ENCODE data around the gene PIM3.
A peak's percentile ranks its signal among the peaks of the same experiment; 100 is the strongest.
"Not testable (repeated sequence)": the region's sequence is repeated elsewhere in the genome, so short reads cannot be mapped to it uniquely, and the experiment has no call there.

PIM3 gene

DNA sequence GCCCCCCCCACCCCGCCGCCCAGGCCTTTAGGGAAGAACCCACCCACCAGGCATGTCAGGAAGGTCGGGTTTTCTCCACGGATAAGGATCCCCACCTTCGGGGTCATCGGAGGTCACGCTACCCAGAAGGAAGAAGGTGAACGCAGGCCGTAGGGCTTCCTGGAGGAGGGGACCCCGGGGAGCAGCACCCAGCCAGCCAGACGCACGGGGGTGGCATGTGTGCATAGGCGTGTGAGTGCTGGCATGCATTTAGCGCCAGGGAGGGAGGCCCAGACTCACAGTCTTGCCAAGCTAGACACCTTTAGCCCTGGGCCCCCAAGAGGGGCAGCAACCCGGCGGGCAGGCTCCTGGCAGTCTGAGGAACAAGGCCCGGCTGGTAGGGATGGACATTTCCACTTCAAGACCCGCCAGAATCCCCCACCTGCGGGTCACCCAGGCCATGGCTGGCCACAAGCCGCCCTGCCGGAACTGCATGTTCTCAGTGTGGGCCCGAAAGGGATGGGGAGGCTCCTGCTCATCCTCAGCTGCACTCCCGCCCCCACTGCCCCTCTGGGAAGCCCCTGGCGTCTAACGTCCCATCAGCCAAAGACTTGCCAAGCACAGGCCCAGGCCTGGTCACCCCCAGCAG is 16.7 kb upstream of the PIM3 start:
- DNase-seq (ENCODE audit: low read depth): no peak

DNA sequence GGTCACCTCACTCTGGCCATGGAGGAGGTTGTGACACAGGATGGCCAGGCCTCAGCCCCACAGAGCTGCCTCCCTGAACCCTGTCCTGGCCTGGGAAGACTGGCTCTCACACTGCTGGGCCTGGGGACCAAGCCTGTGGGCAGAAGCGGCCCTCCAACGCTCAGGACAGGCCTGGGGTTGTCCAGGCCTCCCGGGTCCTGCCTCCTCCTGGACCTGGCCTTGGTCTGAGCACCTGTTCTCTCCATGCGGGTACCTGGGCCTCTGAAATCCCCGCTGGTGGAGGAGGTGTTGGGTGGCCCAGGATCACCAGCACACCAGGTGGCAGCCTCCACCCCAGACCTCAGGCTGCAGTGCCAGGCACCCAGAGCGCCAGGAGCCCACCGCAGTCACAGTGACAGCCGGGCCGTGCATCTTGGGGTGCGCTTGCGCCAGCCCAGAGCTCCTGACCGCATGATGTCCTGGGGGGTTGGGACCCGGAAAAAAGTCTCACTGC is 16.1 kb upstream of the PIM3 start:
- no peak for DNase-seq (ENCODE audit: low read depth)

DNA sequence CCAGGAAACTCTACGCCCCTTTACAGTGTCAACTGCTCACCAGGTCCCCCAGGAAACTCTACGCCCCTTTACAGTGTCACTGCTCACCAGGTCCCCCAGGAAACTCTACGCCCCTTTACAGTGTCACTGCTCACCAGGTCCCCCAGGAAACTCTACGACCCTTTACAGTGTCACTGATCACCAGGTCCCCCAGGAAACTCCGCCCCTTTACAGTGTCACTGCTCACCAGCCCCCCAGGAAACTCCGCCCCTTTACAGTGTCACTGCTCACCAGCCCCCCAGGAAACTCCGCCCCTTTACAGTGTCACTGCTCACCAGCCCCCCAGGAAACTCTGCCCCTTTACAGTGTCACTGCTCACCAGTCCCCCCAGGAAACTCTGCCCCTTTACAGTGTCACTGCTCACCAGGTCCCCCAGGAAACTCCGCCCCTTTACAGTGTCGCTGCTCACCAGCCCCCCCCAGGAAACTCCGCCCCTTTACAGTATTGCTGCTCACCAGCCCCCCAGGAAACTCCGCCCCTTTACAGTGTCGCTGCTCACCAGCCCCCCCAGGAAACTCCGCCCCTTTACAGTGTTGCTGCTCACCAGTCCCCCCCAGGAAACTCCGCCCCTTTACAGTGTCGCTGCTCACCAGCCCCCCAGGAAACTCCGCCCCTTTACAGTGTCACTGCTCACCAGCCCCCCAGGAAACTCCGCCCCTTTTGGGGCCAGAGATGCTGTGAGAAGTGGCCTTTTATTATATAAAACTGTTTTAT is 15.4 kb upstream of the PIM3 start:
- not testable (repeated sequence) for DNase-seq (ENCODE audit: low read depth)

DNA sequence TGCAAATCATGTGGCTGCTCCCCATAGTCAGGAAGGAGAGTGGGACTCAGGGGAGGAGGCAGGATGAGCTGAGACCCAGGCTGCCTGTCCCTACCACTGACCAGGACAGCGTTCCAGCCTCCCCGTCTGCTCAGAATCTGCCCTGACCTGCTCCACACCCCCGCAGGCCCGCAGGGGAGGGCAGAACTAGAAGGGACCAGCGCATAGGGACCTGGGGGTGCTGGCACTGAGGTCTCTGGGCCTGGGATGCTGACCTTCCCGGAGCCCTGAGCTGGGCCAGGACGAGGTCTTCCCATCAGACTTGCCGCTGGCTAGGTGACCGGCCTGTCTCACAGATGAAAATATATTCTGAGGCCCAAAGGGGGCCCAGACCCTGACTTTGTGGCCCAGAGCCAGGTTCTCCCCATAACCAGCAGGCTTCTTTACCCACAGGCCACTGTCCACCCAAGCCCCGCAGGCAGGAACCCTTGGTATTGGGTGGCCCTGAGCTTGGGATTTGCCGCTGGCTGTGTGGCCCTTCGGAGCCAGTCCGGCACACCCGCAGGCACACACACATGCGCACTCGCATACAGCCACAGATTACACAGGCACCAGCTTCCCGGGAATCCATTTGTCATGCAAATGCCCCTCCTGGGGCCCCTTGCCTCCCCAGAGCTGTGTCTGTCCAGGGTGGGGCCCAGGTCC is 13.8 kb upstream of the PIM3 start:
- DNase-seq (ENCODE audit: low read depth): no peak

DNA sequence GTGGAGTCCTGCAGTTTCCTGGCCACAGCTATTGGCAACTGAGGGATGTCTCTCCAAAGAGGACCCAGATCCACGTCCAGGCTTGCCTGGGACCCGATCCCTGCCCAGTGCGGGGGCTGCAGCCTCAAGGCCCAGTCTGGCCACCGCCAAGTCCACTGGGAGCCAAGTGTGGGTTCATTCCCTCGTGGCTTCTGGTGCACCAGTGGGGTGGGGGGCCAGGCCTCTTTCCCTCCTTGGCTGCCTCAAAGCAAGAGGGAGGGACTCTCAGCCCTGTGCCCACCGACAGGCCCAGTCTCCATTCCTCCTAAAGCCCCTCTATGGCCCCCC is 13.3 kb upstream of the PIM3 start:
- no peak for DNase-seq (ENCODE audit: low read depth)

DNA sequence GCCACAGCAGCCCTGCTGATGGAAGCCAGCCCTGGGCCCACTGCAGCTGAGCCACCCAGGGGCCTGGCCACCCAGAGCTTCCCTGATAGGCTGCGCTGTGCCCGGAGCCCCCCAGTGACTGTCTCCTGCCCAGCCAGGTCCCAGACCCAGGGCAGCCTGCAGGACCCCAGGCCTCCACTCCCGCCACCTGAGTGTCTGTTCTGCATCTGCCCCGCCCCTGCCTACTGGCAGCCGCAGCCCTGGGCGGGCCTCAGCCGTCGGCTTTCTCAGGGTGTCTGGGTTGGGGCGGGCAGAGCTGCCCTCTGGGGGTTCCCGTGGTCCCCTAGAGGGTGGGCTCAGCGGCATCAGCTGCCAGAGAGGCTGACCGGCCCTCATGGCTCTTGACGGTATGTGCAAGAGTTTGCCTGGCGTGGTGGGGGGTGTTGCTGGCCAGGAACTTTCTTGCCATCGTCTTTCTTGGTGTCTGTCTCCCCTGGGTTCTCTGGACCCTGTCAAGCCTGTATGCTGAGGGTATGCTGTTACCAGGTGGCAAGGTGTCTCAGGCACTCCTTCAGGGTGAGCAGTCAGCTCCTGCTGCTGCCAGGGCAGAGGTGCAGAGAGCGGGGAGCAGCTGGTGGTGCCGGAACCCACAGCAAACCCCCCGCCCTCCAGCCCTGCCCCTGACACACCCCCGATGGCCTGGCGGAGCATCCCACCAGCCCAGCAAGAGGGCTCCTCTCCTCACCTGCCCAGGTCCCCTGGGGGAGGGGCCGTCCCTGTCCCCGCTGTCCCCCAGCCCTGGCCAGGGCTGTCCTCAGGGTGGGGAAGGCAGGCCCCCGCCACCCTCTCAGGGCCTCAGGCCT is 12.2 kb upstream of the PIM3 start:
- no peak for DNase-seq (ENCODE audit: low read depth)

DNA sequence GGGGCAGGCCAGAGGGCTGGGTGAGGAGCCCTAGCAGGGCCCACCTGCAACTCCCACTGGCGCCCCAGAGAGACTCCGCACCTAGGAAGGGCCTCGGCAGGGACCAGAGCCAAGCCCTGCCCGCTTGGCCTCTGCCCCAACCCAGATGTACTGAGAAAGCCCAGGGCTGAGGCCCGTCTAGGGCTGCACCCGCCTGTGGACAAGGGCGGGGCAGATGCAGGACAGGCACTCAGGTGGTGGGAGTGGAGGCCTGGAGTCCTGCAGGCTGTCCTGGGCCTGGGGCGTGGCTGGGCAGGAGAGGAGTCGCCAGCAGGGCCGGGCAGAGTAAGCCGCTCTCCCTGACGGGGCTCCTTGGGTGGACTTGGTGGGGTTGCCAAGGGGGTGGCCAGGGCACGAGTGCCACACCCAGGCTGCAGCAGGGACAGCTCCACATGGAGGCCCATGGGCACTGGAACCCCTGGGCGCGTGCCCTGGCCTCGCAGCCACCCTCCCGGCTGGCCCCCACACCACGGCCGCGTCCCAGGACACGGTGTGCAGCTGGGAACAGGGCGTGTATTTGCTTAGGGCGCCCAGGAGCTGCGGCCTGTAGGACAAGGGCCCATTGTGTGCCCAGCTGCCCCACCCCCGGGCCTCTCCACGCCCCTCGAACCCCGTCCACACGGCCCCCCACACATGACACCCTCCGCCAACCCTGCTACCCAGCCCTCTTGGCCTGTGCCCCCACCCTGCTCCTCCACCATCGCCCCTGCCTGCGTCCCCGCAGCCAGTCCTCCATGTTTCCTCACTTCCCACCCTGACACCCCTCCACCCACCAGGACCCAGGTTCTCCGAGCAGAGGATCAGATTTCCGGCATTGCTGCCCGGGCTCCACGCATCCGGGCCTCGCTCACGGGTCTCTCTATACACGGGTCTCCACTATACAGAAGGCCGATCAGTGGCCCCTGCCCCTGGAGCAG is 11.3 kb upstream of the PIM3 start:
- no peak for DNase-seq (ENCODE audit: low read depth)

DNA sequence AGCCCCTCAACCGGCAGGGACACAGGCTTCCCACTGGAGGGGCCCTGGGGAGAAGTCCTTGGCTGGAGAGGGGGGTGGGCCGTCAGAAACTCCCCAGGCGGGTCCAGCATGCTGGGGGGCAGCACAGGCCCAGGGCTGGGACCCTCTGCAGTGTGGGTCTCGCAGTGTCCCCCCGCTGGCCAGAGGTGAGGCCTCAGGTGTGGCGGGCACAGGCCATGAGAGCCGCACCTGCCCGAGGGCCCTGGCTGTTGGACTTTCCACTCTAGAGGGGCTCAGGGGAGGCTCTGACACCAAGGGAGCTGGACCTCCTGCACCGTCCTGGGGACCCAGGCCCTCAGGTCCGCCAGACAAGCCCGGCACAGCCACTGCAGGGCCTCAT is 10.7 kb upstream of the PIM3 start:
- no peak for DNase-seq (ENCODE audit: low read depth)

DNA sequence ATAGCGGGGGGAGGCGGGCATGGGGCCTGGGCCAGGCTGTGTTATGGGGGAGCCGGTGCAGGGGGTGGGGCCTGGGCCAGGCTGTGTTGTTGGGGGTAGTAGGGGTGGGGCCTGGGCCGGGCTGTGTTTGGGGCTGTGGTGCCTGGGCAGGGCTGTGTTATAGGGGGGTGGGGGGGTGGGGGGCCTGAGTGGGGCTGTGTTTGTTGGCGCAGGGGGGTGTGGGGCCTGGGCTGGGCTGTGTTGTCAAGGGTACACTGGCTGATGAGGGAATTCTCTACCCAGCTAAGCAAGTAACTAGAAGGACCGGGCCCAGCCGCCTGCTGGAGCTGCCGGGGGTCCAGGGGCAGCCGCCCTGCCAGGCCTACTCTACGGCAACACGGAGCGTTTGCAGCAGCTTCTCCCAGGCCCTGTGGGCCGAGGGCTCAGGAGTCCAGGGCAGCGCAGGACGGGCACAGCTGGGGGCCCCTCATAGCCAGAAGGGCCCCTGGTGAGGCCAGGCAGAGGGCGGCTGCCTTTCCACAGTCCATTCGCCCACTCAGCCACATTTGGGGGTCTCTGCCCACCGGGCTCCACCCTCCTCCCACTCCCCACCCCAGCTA is 10.1 kb upstream of the PIM3 start:
- no peak for DNase-seq (ENCODE audit: low read depth)

DNA sequence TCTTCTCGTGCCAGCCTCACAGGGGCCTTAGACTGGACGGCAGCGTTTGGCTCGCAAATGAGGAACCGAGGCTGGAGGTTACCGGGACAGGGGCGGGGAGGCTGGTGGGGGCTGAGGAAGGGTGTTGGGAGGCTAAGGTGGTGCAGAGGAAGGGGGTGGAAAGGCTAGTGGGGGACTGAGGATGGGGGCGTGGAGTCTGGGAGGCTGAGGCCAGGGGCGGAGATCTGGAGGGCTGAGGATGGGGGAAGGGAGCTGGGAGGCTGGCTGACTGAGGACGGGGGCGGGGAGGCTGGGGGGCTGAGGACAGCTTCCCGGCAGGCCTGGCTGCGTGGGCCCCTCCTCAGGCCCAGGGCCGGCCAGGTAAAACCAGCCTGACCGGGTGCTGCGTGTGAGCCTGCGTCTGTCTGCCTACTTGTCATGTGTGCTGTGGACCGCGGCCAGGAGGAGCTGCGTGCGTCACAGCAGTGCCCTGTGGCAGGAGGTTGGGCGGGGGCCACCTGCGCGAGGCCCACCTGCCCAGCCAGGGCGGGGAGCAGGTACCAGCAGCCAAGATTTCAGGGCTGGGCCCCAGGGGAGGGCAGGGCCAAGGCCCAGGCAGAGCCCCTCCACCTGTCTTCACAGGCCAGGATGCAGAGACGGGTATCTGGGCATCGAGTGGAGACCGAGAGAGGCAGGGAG is 9.4 kb upstream of the PIM3 start:
- DNase-seq (ENCODE audit: low read depth): no peak

DNA sequence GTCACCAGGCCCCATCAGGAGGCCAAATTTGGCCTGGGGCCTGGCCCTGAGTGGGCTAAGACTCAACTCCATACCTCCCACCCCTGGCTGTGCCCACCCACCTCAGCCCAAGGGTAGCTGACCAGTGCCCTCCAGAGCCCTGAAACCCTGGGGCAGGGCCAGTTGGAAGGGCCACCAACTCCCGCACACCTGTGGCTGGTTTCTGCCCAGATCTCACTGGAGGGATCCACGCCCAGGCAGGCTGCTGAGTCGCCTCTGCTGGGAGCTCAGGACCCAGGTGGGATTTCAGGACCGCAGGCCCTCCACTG is 8.9 kb upstream of the PIM3 start:
- no peak for DNase-seq (ENCODE audit: low read depth)

DNA sequence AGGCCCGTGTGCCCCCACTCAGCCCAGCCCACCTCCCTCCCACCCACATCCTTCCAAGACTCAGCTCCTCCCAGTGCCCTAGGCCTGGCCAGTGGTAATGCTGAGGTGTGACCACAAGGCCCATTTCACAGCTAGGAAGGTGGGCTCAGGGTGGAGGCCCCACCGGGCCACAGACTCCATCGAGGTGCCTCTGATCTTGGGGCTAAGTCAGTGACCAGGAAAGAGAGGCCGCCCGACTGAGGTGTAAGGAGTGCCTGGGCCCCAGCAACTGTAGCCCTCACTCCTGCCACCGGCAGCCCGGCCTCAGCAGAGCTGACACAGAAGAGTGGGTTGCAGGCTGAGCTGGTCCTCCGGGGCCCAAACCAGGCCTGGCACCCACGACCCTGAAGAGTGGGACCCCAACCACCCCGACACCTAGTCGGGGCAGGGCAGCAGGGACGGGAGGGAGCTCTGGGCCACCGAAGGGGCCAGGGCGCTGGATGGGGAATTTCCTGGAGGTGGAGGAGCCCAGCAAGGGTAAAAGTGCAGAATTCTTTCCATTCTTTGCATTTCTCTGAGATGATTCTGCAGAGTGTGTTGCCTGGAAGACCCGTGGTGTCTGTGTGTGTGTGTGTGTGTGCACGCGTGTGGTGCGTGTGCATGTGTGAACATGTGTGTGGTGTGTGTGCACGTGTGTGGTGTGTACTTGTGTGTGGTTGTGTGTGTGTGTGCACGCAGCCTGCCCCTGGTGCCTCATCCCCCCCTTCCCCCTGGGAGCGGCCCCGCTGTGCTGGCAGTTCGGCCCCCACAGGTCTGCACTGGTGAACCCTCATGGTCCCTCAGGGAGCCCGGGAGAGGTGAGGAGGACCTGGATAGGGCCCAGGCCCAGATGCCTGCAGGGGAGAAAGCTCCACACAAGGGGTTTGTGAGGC is 8.3 kb upstream of the PIM3 start:
- DNase-seq (ENCODE audit: low read depth): peak; percentile 85

DNA sequence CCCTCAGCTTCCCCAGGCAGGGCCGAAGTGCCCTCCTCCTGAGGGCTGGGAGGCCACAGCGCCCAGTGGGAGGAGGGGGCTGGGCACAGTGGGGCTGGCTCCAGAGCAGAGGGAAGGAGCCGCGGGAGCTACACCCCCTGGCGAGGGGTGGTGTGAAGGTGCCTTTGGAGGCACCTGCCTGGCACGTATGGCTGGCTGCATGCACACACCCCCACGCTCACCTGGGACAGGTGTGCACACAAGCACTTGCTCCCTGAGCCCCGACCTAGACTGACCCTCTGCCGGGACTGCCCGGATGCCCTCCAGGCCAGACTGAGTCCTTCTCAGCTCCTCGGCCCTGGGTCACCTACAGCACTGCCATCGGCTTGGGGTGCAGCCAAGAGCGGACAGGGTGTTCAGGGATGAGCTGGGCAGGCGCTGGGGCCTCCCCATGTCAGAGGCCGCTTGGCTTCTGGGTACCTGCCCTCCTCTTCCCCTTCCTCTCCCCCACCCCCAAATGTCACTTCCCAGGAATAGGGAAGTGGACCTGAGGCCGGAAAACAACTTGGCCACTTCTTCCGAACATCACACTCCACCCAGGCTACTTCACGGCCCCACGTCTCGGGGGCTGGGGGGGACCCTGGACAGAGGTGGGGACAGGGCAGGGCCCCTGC is 7.4 kb upstream of the PIM3 start:
- DNase-seq (ENCODE audit: low read depth): no peak

DNA sequence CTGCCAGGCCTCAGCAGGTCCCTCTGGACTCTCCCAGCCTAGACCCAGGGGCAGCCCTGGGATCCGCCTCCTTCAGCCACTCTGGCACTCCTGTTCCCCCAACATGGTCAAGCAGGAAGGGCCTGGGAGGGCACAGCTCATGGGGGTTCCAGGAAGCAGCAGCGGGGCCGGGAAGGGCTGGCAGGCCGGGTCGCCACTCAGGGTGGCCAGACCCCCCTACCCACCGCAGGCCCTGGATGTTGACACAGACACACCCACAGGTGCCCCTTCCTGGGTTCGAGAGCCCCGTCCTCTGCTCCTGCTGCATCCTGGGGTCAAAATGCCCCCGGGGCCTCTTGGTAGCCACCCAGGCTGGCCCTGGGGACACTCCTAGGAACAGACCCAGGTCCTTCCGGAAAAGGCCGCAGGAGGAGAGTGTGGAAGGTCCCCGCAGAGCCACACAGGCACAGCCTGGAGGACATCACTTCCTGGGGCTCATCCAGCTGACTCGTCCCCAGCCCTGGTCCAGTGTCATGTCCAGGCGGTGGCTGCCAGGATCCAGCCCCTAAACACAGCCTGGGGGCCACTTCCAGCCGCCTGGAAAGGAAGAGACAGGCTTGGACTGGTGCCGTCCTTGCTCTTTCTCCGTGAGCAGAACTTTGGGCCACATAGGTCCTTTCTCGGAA is 6.8 kb upstream of the PIM3 start:
- no peak for DNase-seq (ENCODE audit: low read depth)

DNA sequence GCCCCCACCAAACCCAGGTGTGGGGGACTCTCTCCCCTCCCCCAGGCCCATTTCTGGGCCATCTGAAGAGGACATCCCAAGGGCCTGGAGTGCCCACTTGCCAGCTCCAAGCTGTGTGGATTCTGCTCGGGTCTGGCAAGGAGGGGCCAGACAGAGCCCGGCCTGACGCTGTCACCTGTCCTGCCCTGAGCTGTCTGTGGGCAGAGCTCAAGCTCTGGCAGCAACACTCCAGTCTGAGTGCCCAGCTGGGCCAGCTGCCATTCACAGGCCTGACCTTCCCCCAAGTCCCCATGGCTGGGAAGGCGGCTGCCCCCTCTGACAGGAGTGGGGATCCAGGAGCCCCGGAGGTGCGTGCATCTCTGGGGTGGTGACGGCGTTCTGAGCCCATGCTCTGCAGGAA is 6.2 kb upstream of the PIM3 start:
- no peak for DNase-seq (ENCODE audit: low read depth)

DNA sequence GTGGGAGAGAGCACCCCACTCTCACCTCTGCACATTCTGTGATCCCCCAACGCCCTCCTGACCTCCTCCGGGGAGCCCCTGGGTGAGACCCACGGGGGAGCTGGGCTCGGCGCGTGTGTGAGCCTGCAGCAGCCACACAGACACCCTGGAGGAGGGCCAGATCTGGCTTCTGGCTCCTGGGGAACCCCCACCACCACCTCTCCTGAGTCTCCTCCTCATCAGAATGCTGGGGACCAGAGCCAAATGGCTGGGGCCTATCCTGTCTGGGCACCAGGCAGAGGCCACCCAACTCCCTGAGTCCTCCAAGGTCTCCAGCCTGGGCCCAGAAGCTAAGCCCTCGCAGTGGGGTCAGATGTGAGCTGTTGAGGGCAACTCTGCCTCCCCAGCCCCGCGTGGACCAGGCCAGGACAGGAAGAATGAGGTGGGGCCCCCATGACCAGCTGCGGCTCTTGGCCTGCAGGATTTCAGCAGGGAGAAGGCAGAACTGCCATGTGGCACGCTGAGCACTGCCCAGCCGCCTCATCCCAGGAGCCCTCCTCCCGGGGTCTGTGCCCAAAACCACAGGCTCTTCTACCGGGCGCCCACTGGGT is 5.5 kb upstream of the PIM3 start:
- DNase-seq (ENCODE audit: low read depth): no peak

DNA sequence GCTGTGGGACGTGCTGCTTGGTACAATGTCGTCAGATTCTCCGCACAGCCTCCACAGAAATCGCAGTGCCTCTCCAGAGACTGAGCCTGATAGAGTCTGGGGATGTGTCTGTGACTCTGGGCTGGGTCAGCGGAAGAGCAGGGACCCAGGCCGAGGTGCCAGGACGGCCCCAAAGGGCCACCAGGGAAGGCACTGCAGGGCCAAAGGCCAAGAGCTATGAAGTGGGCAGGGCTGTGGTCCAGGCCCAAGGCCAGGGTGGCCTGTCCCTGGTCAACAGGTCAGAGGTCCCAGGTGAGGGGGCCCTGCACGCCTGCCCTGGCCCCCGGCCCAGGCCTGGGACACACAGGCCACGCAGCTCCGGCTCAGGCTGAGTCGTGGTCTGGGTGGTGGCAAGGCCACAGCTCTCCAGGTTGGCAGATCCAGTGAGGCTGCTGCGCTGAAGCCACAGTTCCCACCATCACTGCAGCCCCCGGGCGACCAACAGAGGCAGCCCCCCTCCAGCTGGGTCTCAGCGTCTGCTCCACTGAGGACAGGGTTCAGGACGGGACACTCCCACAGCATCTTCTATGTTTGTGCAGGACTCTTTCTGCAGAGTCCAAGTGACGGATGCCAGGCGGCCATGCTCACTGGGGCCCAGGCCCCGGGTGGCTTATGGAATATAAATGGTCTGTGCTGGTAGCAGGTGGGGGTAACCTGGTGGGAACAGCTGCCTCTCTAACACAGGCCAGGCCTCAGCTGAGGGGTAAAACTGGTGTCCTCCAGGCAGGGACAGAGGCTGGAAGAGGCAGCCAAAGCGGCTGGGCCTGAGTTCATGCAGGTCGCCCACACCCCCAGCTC is 4.8 kb upstream of the PIM3 start:
- DNase-seq (ENCODE audit: low read depth): no peak
